CD4-positive, alpha-beta T cell treated with Interleukin-12 subunit alpha and Interleukin-12 subunit beta, for 1 hour (primary cell): Measurements from ENCODE around the gene NME5.
"Not testable (repeated sequence)": the region's sequence is repeated elsewhere in the genome, so short reads cannot be mapped to it uniquely, and the experiment has no call there.

Experiments
- DNase-seq: peaks from one replicate; pipeline ENCODE4 v3.0.0-alpha.2; 2020

Gene NME5, protein sequence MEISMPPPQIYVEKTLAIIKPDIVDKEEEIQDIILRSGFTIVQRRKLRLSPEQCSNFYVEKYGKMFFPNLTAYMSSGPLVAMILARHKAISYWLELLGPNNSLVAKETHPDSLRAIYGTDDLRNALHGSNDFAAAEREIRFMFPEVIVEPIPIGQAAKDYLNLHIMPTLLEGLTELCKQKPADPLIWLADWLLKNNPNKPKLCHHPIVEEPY

DNA sequence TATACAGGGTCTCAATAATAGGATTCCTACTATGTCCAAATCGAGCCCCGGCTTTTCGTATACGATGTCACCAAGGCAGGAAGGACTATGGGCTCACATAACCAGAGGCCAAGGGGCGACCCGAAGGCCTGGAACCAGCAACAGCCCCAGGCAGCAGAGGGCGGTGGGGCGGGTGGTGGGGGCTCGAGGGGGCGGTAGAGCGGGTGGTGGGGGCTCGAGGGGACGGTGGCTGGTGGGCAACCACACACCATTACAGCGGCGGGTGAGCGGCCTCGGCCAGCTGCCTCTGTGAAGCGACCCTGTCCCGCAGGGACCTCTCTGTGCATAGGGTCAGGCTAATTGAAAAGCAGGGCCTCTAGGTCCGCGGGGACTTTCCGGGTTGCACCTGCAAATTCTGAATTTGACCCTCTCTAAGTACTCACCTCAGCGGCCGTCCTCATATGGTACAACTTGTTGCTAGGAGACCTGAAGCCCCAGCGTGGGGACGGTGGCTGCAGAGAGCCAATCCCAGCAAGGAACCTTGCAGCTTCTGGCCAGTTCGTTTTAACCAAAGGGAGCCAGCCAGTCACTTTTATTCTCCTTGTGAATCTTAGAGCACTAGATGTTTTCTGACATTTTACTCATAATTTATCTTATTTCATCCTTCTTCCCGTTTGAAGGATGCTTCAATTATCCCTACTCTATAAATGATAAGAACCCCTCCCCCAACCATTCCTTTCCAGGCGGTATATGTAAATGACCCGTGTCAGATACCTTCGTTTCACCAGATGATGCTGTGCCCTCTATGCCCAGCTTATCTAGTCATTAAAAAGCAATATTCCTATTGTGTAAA is at the start of gene NME5:
Gene NME5 (minus strand): TSS at position 480 of the 832 bp plus-strand sequence. CDS start 648 bp downstream, outside the sequence.
- no peak for DNase-seq

DNA sequence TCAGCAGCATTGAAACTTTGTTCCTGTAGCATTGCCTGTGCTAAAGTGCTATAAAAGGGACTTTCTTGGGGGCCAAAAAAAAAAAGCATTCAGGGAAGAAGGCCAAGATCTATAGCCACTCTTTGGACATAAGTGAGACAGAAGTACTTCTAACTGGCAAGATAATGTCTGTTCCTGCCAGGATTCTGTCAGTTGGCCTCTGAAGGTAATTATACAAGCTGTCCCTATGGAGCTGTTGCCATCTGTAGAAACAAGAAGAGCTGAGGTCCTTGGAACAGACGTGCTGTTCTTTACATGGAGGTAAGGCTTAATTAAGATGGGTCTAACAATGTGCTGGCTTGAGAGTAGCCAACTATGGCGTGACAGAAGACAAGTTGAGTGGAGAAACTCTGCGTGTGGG is 49.4 kb upstream of the NME5 start:
- DNase-seq, result no peak

DNA sequence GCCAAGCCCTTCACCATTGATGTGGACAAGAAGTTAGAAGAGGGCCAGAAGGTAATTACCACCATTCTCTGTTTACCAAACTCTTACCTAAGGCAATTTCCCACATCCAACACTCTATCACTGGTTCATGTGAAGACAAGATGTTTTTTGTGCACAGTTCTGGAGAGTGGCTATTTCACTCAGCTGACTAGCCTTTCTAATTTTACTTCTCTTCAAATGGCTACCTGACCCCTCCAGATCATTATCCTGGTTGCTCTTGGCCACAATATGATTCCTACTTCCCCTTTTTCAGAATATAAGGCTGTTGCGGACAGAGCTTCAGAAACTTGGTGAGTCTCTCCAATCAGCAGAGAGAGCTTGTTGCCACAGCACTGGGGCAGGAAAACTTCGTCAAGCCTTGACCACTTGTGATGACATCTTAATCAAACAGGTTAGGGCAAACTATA is 46.8 kb upstream of the NME5 start:
- DNase-seq, result no peak

DNA sequence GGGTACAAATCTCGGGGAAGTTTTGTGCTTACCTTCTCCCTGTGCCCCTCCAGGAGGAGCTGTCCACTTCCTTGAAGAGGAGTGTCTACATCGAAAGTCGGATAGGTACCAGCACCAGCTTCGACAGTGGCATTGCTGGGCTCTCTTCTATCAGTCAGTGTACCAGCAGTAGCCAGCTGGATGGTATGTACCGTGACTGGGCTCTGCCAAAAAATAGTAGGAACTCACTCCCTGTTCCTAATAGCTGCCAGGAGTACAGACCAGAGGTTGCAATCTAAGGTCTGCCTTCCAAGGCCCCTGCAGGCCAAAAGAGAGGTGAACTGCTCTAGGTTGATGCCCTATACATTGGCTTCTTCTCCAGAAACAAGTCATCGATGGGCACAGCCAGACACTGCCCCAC is 43.6 kb upstream of the NME5 start:
- no peak for DNase-seq

DNA sequence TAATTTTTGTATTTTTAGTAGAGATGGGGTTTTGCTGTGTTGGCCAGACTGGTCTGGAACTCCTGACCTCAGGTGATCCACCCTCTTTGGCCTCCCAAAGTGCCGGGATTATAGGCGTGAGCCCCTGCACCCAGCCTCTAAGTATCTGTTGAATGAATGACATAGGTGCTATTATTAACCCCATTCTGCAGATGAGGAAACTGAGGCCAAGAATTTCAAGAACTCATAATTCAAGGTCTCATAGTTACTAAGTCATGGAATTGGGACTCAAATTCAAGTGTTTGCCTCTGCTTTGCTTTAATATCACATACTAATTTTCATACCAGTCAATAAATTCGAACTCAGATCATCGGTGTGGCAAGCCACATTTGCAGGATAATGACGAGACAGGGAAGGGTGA is 41.6 kb upstream of the NME5 start:
- DNase-seq, result no peak

DNA sequence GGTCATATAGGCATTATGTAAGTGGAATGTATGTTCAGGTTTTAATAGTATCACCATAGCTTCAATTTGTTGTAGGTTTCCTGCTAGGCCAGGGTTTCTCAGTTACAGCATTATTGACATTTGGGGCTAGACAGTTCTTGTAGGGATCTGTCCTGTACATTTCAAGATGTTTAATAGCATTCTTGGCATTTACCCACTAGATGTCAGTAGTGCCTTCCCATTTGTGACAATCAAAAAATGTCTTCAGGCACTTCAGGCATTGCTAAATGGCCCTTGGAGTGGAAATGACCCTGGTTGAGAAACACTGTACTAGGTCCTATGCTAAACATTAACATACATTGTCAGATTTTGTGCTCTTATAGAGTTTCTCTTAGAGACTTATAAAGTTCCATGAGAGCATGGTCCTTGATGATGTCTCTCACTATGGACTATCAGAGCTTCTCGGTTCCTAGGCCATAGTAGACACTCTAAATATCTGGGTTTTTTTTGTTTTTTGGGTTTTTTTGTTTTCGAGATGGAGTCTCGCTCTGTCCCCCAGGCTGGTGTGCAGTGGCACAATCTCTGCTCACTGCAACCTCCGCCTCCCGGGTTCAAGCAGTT is 41.1 kb upstream of the NME5 start:
- peak; percentile 49 for DNase-seq

DNA sequence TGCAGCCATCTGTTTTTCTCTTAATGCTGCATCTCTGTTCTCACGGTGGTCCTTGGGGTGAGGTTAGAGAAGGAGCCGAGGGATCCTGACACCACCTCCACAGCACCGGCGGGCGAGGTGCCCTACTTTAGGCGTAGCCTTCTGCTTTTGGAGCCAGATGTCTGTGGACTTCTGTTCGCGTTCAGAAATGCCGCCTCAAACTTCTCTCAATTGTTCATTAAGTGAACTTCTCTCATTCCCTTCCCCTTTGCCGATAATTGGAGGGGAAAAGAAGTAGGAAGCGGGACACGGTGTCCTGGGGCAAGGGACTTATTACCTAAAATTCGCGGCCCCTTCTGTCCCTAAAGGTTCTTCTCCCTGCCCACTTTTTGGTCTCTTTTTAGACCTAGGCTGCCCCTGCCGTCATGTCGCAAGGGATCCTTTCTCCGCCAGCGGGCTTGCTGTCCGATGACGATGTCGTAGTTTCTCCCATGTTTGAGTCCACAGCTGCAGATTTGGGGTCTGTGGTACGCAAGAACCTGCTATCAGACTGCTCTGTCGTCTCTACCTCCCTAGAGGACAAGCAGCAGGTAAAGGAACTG is 40.1 kb upstream of the NME5 start:
- no peak for DNase-seq

DNA sequence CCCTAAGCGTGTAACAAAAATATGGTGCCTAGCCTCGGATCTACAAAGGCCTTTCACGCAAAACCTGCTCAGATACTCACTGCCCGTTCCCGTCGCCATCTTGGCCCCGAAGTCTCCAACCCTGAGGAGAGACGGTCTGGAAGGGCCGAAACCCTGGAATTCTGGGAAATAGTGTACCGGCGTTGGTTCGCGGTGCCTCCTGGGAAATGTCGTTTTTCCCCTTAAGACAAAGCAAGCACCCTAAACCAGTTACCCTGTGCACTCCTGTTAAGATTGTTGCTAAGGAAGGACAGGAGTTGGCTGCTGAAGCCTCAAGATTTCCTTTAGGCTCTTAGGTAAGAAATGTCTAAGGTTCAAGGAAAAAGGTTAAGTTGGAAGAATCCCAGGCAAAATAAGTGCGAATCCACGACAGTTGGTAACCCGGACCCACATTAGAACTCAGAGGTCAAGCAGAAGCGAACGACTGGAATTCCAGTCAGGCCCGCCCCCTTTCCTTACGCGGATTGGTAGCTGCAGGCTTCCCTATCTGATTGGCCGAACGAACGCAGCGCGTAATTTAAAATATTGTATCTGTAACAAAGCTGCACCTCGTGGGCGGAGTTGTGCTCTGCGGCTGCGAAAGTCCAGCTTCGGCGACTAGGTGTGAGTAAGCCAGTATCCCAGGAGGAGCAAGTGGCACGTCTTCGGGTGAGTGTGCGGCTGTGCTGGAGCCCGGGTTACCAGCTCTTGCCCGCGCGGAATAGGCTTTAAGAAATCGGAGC is 39.5 kb upstream of the NME5 start, which contains the start of the genes BRD8 and KIF20A:
Gene BRD8 (minus strand): TSS at position 115 of the 761 bp plus-strand sequence. CDS start 16 bp downstream, at position 99.
Gene KIF20A (plus strand): TSS at position 597 of the 761 bp plus-strand sequence. CDS start 569 bp downstream, outside the sequence.
- peak; percentile 93 for DNase-seq

DNA sequence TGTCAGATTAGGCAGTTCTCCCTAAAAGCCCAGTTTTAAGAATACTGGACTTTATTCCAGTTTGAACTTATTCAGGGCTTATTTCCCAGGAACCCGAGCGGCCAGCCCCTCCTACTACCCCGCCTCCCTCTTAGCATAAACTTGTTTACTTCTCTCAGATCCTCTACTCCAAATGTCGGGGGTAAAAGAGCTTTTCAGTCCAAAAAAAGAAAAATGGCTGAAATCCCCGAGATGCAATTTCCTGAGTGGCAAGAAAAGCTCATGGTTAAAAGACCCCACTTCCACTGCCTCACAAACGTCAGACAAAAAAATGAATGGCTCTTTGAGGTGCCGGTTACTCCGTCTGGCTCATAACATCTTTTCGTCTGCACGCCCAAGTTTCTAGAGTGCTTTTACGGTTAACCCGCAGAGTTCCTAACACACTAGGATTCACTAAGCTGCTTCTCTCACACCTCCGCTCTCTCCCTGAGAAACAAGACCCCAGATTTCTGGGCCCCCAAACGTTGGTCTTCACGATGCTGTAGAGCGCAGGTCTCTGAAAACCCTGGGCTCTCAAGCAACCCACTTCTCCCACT is 38.8 kb upstream of the NME5 start:
- peak; percentile 24 for DNase-seq

DNA sequence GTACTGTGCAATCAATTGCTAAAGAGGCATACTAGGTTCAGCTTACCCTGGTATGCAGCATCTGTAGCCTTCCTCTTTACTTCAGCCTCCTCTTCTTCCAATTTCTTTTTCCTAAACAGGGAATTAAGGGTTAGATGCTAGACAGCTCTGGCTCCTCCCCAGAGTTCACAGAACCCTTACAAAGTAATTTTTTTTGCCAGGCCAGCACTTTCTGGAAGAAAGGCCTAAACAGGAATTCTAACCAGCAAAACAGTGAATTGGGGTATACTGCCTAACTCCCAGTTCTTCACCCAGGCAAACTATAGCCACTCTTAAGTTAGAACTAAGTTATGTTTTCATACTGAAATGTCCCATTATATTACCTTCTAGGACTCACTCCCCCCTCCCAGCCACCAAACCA is 31.1 kb upstream of the NME5 start:
- no peak for DNase-seq

DNA sequence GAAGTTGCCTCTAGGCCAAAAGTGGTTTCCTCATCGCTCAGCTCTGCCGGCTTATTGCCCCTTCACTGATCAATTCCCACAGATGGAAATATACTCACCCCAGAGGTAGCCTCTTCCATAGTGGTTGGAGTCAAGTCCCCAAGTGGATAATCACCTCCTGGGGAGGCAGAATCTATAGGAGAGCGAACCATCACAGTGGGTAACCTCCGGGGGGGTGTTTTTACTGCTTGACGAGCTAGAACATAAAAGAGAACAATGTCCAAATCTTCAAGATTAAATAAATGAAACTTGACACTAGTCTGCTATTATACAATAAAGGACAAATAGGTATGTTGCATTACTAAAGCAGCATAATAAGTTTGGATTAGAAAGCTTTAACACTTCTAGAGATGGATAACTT is 29.9 kb upstream of the NME5 start:
- DNase-seq, result no peak

DNA sequence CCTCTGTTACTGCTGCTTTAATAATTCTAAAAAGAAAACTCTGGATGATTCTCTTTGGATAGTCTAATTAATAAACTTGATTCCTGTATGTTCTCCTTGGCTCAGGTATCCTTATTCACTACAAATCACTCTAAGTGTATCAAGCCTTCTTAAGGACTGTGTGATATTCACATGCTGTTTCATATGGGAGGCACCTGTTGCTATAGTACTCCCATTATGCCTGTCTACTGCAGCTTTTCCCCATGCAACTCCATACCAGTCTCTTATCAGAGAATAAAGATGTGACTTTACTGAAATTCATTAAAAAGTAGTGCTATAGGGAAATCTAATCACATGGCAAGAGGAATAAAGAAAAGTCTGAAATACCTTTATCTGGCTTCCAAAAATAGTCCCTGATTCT is 24.5 kb upstream of the NME5 start:
- DNase-seq, result no peak

DNA sequence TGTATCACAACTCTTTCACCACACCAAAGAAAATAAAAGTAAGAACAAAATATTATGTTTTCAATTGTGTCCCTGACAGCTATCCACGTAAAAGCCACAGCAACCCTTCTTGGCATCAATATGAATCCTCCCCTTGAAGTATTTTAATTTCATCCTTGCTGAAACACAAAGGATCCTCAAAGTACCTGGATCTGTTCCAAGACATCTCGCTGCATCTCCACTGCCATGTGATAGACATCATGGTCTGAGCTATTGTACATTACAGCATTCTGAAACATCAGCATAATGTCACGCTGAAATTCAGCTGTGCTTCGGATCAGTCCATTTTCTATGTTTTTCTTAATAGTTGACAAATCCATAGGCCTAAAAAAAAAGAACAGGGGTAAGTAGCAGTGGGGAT is 21.5 kb upstream of the NME5 start:
- DNase-seq, result no peak

DNA sequence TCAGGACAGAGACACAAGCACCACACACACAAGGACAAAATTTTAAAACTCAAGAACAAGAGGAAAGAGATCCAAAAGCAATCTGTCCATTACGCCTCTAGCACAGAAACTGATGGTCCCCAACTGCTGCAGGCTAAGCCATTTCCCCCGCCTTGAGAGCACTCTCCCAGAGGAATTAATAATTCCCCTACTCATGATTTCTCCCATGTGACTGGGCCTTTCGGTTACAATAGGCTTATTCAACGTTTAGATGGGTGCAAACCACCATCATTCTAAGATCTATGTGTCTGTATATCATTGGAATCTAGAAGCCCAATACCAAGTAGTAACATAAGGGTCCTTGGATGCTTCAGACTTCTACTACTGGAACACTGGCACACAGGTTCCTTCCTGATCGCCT is 20.4 kb upstream of the NME5 start:
- no peak for DNase-seq

DNA sequence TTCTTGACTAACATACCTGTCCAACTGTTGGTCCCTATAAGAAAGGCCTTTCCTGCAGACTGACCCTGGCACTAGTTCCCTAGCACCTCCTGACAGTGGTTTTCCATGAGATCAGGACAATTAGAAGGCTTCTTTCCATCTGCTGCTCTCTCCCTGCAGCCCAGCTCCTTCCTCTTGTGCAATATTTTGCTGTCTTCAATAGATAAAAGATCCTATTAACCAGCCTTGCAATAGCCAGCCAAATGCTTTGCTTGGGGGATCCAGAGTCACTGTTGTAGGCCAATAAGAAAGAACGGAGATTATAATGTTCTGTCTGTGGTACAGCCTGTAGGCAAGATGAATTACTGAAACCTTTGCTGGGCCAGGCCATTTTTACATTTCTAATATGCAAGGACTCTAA is 18.4 kb upstream of the NME5 start:
- DNase-seq, result no peak

DNA sequence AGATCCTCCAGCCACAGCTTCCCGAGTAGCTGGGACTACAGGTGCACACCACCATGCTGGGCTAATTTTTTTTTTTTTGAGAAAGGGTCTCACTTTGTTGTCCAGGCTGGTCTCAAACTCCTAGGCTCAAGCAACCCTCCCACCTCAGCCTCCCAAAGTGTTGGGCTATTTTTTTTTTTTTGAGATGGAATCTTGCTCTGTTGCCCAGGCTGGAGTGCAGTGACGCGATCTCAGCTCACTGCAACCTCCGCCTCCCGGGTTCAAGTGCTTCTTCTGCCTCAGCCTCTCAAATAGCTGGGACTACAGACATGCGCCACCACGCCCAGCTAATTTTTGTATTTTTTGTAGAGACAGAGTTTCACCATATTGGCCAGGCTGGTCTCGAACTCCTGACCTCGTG is 16.7 kb upstream of the NME5 start:
- not testable (repeated sequence) for DNase-seq

DNA sequence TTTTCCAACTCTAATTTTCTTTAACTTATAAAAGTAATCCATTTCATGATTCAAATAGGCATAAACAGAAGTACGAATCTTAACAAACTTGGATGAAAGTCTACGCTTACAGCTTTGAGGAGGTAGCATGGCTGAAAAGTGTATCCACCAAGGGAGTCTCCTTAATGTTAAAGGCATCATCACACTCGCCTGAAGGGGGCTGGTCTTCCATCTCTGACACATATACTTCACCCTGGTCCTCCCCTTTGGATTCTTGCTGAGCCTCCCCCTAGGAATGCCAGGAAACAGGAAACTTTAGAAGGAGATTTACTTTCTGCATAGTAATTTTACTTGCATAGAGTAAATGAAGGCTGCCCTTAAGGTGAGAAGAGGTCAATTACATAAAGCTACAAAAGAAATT is 10.3 kb upstream of the NME5 start:
- DNase-seq, result no peak

DNA sequence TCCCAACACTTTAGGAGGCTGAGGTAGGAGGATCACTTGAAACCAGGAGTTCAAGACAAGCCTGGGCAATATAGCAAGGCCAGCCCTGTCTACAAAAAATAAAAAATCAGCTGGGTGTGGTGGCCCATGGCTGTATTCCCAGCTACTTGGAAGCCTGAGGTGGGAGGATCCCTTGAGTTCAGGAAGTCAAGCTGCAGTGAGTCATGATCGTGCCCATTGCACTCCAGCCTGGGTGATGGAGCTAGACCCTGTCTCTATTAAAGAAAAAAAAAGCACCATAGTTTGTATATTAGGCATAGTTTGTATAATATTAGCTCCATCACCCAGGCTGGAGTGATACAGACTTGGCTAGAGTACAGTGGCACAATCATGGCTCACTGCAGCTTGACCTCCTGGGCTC is 9.6 kb upstream of the NME5 start:
- DNase-seq, result no peak

DNA sequence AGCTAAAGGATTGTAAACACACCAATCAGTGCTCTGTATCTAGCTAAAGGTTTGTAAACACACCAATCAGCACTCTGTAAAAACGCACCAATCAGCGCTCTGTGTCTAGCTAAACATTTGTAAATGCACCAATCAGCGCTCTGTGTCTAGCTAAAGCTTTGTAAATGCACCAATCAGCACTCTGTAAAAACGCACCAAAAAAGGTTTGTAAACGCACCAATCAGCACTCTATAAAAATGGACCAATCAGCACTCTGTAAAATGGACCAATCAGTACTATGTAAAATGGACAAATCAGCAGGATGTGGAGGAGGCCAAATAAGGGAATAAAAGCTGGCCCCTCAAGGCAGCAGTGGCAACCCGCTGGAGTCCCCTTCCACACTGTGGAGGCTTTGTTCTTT is 4.3 kb upstream of the NME5 start:
- not testable (repeated sequence) for DNase-seq

DNA sequence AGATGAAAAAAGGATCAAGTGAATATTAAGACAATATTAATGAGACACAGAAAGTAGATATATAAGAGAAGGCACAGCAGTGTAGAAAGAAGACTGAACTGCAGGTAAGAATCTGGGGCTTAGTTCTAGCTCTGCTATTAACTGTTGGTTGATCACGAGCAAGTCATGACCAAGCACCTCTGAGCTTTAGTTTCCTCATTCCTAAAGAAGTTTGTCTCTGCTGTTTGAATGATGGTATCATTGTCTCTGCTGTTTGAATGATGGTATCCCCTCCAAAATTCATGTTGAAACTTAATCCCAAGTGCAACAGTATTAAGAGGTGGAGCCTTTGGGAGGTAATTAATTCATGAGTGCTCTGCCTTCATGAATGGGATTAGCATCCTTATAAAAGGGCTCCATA is 2.5 kb upstream of the NME5 start:
- DNase-seq, result no peak

DNA sequence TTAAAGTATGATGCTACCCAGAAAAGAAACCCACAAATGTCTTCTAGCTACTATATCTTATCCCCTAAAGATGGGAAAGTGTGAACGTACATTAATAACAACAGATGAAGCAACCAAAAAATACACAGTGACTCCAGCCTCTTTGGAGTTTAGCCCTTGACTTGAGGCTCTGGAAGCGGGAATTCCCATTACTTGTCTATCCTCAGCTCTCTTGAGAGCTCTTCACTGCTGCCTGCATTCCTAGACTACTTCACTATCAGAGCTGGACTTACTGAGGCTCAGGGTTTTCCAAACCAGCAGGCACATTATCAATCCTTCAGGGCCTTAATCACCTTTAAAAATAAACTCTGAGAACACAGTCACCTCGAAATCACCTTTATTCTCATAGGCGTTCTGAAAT is 1.0 kb upstream of the NME5 start:
- DNase-seq, result no peak

DNA sequence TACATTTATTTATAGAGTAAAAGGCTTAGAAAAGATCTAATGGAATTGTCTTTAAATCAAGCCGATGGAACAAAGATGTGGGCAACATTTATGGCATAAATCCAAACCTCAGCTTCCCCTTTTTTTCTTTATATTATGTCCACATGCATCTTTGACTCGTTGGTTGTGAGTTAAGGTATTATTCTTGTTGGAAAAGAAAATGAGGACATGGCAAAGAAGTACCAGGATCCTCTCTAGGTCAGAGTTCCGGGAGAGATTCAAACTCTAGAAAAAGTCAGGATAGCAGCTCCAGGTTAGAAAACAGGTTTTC is 508 bp upstream of the NME5 start:
- no peak for DNase-seq

DNA sequence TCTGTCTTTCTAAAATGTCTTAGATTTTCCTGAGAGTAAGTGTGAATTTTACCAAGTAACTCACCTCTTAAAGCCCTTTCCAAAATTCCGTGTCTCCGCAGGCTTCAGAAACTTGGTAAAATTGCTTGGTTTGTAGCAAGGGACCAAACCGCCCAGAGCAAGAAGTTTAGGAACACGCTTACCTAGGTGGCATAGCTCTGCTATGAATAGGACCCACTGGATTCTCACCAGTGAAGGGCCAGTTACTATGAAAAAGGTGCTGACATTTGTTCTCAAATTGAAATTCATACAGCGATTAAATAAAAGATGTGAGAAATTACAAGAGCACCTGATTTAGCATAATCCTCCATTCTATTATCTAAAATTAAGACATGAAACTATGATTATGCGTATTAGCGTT is 6.7 kb downstream of the NME5 start:
- DNase-seq, result no peak
